KG1 (cell line): ENCODE results near the gene LCE3B.
"Not testable (repeated sequence)": the region's sequence is repeated elsewhere in the genome, so short reads cannot be mapped to it uniquely, and the experiment has no call there.

Source experiments
- DNase-seq: peaks from one replicate; lab custom pipeline; 2025; lab: John Stamatoyannopoulos, UW

The LCE3B gene

GRCh38 chr1:152613511-152613910, at the start of gene LCE3B:
Gene LCE3B, plus strand, starts transcription at chr1:152613811. Its CDS starts 0 bp downstream, at chr1:152613811.
- DNase-seq, result no peak

GRCh38 chr1:152565115-152565514, 48.5 kb upstream of the LCE3B start:
- DNase-seq, result no peak

- no peak for DNase-seq
Measured at GRCh38 chr1:152565535-152566215, 47.9 kb upstream of the LCE3B start.

GRCh38 chr1:152566681-152567080, 46.9 kb upstream of the LCE3B start, which contains the start of gene LCE3E:
Gene LCE3E, minus strand, starts transcription at chr1:152566780. Its CDS starts 572 bp downstream, at chr1:152566208.
- no peak for DNase-seq

- DNase-seq, result no peak
Measured at GRCh38 chr1:152577168-152577567, 36.4 kb upstream of the LCE3B start.

GRCh38 chr1:152579526-152579925, 34.1 kb upstream of the LCE3B start:
- DNase-seq, result not testable (repeated sequence)

GRCh38 chr1:152580433-152580832, 33.2 kb upstream of the LCE3B start, which contains the start of gene LCE3D:
Gene LCE3D, minus strand, starts transcription at chr1:152580516. Its CDS starts 580 bp downstream, at chr1:152579936.
- no peak for DNase-seq

GRCh38 chr1:152582647-152583046, 31.0 kb upstream of the LCE3B start:
- DNase-seq, result no peak

- no peak for DNase-seq
Measured at GRCh38 chr1:152585586-152585985, 28.0 kb upstream of the LCE3B start.

GRCh38 chr1:152596986-152597385, 16.6 kb upstream of the LCE3B start:
- DNase-seq, result no peak

GRCh38 chr1:152599934-152600333, 13.7 kb upstream of the LCE3B start, which contains the start of gene LCE3C:
Gene LCE3C, plus strand, starts transcription at chr1:152600234. Its CDS starts 498 bp downstream, at chr1:152600732.
- no peak for DNase-seq

GRCh38 chr1:152621993-152622392, 8.4 kb downstream of the LCE3B start:
- no peak for DNase-seq

- DNase-seq, result peak; percentile 52
Measured at GRCh38 chr1:152622803-152623202, 9.2 kb downstream of the LCE3B start, which contains the start of gene LCE3A. Gene LCE3A, minus strand, starts transcription at chr1:152623103. Its CDS starts 0 bp downstream, at chr1:152623103.

- no peak for DNase-seq
Measured at GRCh38 chr1:152623203-152623844, 9.7 kb downstream of the LCE3B start.

GRCh38 chr1:152626744-152627143, 13.1 kb downstream of the LCE3B start:
- DNase-seq, result no peak

- no peak for DNase-seq
Measured at GRCh38 chr1:152630596-152630995, 17.0 kb downstream of the LCE3B start.

- no peak for DNase-seq
Measured at GRCh38 chr1:152640351-152640750, 26.7 kb downstream of the LCE3B start.

- no peak for DNase-seq
Measured at GRCh38 chr1:152643945-152644344, 30.3 kb downstream of the LCE3B start.

- DNase-seq, result no peak
Measured at GRCh38 chr1:152645146-152645545, 31.5 kb downstream of the LCE3B start.

- no peak for DNase-seq
Measured at GRCh38 chr1:152646656-152647055, 33.0 kb downstream of the LCE3B start.

- DNase-seq, result peak; percentile 46
Measured at GRCh38 chr1:152654110-152654509, 40.5 kb downstream of the LCE3B start.

GRCh38 chr1:152656459-152656858, 42.8 kb downstream of the LCE3B start:
- no peak for DNase-seq

GRCh38 chr1:152657677-152658076, 44.1 kb downstream of the LCE3B start:
- DNase-seq, result no peak
